SU-DHL-6 (cell line): ENCODE results near the gene SYTL3.

Experiments
- H2AFZ ChIP-seq: fragments of 200-600 bp; sonication (generic); 2 replicates; pipeline ENCODE4 v1.6.1; 2014; ENCODE audit warnings: low read depth, mild to moderate bottlenecking, moderate library complexity, mixed read lengths, antibody characterized with exemption, low read length; ENCODE audit not compliant: severe bottlenecking
- H3F3A ChIP-seq: fragments of 200-600 bp; shearing (Covaris generic); 2 replicates; pipeline ENCODE4 v1.6.0; 2016; ENCODE audit warnings: antibody characterized with exemption, mild to moderate bottlenecking; ENCODE audit not compliant: insufficient read depth
- H3K27ac ChIP-seq: fragments of 200-600 bp; sonication (generic); 2 replicates; pipeline ENCODE4 v1.5.1; 2016; ENCODE audit warnings: low read depth, mild to moderate bottlenecking, low read length, moderate library complexity, mixed read lengths
- H3K27me3 ChIP-seq: fragments of 200-600 bp; sonication (generic), shearing (Covaris generic); 2 replicates; pipeline ENCODE4 v1.6.0; 2014; ENCODE audit warnings: mild to moderate bottlenecking, low read length
- H3K36me3 ChIP-seq: fragments of 200-600 bp; sonication (generic); 2 replicates; pipeline ENCODE4 v1.6.1; 2014; ENCODE audit warnings: mild to moderate bottlenecking, low read length, mixed read lengths
- H3K4me2 ChIP-seq: fragments of 300-600, 200-600 bp; shearing (Covaris generic), sonication (generic); 2 replicates; pipeline ENCODE4 v1.6.0; 2014; ENCODE audit warnings: low read length, low read depth, mild to moderate bottlenecking; ENCODE audit not compliant: poor library complexity, severe bottlenecking
- H3K4me3 ChIP-seq: fragments of 200-600 bp; sonication (generic); 2 replicates; pipeline ENCODE4 v1.5.1; 2014; ENCODE audit warnings: antibody characterized with exemption, low read length, mild to moderate bottlenecking, mixed read lengths; ENCODE audit not compliant: insufficient read depth, poor library complexity, severe bottlenecking
- H3K79me2 ChIP-seq: fragments of 200-600 bp; sonication (generic); 2 replicates; pipeline ENCODE4 v1.6.1; 2014; ENCODE audit warnings: mild to moderate bottlenecking, low read length, moderate library complexity; ENCODE audit not compliant: insufficient read depth
- H3K9ac ChIP-seq: fragments of 200-600 bp; sonication (generic); 2 replicates; pipeline ENCODE4 v1.7.0; 2014; ENCODE audit warnings: mild to moderate bottlenecking, low read length
- H3K9me2 ChIP-seq: fragments of 200-600 bp; sonication (generic); replicated peaks from 2 replicates; pipeline ENCODE4 v1.6.1; 2014; ENCODE audit warnings: low read length; ENCODE audit not compliant: insufficient read depth
- H3K9me3 ChIP-seq: fragments of 200-600 bp; sonication (generic); 2 replicates; pipeline ENCODE4 v1.6.1; 2014; ENCODE audit warnings: low read length, mixed read lengths; ENCODE audit not compliant: insufficient read depth
- H4K20me1 ChIP-seq: fragments of 200-600 bp; sonication (generic); 2 replicates; pipeline ENCODE4 v1.6.1; 2014; ENCODE audit warnings: low read depth, mild to moderate bottlenecking, antibody characterized with exemption, low read length, moderate library complexity, mixed read lengths
- EZH2phosphoT487 ChIP-seq: fragments of 200-600 bp; sonication (generic), shearing (Covaris generic); conservative IDR thresholded peaks from 2 replicates; pipeline ENCODE4 v1.6.1; 2018; ENCODE audit warnings: mild to moderate bottlenecking, antibody characterized with exemption, low read length, moderate library complexity, mixed read lengths
- TF ChIP-seq, protein P1 (sequence below): fragments of 200-600 bp; sonication (generic); IDR thresholded peaks from one replicate; pipeline ENCODE4 v1.5.1; 2017; ENCODE audit warnings: antibody characterized with exemption, mild to moderate bottlenecking, low read length, moderate library complexity; ENCODE audit not compliant: insufficient read depth, poor library complexity, severe bottlenecking

Gene SYTL3

GRCh38 chr6:158622545-158623190 lies 27.2 kb upstream of the SYTL3 start:
- H3K9me3 ChIP-seq, result no peaks in the 10 kb centered on the region
- H3K79me2 ChIP-seq, result no peaks in the 10 kb centered on the region
- H3K36me3 ChIP-seq, result no peaks in the 10 kb centered on the region
- H3K9me2 ChIP-seq, result no peaks in the 10 kb centered on the region
- no peaks in the 10 kb centered on the region for H3K27me3 ChIP-seq
- H3K4me3 ChIP-seq, result no peak overlapping the region
- H2AFZ ChIP-seq, result no peak overlapping the region
- H3K4me2 ChIP-seq, result no peak overlapping the region
- no peak overlapping the region for H3K27ac ChIP-seq
- H3K9ac ChIP-seq, result no peak overlapping the region
- TF ChIP-seq, protein P1, sequence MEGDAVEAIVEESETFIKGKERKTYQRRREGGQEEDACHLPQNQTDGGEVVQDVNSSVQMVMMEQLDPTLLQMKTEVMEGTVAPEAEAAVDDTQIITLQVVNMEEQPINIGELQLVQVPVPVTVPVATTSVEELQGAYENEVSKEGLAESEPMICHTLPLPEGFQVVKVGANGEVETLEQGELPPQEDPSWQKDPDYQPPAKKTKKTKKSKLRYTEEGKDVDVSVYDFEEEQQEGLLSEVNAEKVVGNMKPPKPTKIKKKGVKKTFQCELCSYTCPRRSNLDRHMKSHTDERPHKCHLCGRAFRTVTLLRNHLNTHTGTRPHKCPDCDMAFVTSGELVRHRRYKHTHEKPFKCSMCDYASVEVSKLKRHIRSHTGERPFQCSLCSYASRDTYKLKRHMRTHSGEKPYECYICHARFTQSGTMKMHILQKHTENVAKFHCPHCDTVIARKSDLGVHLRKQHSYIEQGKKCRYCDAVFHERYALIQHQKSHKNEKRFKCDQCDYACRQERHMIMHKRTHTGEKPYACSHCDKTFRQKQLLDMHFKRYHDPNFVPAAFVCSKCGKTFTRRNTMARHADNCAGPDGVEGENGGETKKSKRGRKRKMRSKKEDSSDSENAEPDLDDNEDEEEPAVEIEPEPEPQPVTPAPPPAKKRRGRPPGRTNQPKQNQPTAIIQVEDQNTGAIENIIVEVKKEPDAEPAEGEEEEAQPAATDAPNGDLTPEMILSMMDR, result no peak
- no peak for TF ChIP-seq EZH2phosphoT487
- H4K20me1 ChIP-seq, result no peaks in the 10 kb centered on the region
- H3F3A ChIP-seq, result no peaks in the 10 kb centered on the region

- Histone ChIP-seq H3K36me3 (no peaks in the 10 kb centered on the region), H3K27me3 (no peaks in the 10 kb centered on the region), H3K9me3 (no peaks in the 10 kb centered on the region), H3K79me2 (no peaks in the 10 kb centered on the region), H3K9ac (no peak overlapping the region), H3F3A (no peaks in the 10 kb centered on the region), H3K9me2 (no peaks in the 10 kb centered on the region), H3K4me2 (no peak overlapping the region), H3K27ac (no peak overlapping the region), H4K20me1 (no peaks in the 10 kb centered on the region), H2AFZ (no peak overlapping the region), H3K4me3 (no peak overlapping the region)
- TF ChIP-seq EZH2phosphoT487, result no peak
- TF ChIP-seq, protein P1, result no peak
These were observed 24.9 kb upstream of the SYTL3 start for GRCh38 chr6:158624684-158625682.

DNA sequence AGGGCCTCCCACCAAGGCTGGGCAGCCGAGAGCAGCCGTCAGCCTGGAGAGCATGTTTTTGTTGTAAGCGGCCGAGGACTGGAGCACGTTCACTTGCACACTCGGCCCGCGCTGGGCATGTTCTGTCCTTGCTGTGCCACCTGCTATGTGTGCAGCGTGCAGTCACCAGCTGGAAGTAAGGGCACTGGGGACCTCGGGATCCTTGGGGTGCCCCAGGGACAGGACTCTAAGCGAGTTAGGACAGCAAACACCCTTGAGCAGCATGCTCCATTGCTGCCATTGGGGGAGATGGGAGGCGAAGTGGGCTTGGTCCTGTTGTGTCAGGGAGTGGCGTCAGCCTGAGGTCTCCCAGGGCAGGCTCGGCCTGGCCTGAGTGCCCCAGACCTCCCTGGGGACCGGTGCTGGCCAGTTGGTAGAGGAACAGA lies 24.0 kb upstream of the SYTL3 start:
- Histone ChIP-seq H3F3A (no peaks in the 10 kb centered on the region), H3K4me2 (no peak overlapping the region), H3K9ac (no peak overlapping the region), H3K4me3 (no peak overlapping the region), H3K27me3 (no peaks in the 10 kb centered on the region), H3K9me3 (no peaks in the 10 kb centered on the region), H4K20me1 (no peaks in the 10 kb centered on the region), H3K9me2 (no peaks in the 10 kb centered on the region), H2AFZ (no peak overlapping the region), H3K36me3 (no peaks in the 10 kb centered on the region), H3K27ac (no peak overlapping the region), H3K79me2 (no peaks in the 10 kb centered on the region)
- TF ChIP-seq, protein P1, result no peak
- no peak for TF ChIP-seq EZH2phosphoT487
